ENCODE measurements around the gene SNX9. TPM values are rescaled to one million over a fixed set of nuclear protein-coding genes. Genes with fewer than 3 reads are reported as not detected.
"Not testable (repeated sequence)": the region's sequence is repeated elsewhere in the genome, so short reads cannot be mapped to it uniquely, and the experiment has no call there.

SNX9 gene
- total RNA-seq, 1 donor from 2014 or later: 25.0 TPM

DNA sequence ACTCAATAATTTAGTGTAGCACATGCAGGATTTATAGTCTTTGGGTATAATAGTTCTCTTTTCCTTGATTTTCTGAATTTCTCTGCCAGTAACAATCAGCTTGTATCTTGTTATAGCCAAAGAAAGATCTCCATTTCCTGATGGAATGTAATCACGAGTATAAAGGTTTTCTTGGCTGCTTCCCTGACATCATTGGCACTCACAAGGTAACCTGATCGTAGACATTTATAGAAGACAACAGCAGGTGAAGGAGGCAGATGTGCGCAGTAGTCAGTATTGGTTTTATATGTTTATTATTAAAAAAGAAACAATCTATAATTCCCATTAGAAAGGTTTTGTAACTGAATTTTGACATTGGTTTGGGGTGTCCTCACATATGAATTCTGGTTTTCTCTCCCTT is 114.3 kb downstream of the SNX9 start:
- Histone ChIP-seq H3K27ac (no peak overlapping the region), H3K4me1 (no peaks in the 10 kb centered on the region), H3K36me3 (peaks cover 89% of the 10 kb centered on the region), H3K4me3 (no peak overlapping the region), H3K9me3 (no peaks in the 10 kb centered on the region), H3K27me3 (ENCODE audit: low read depth) (no peaks in the 10 kb centered on the region)
- ATAC-seq (no peak), DNase-seq (no peak)
- no peak for TF ChIP-seq CTCF (IDR thresholded peaks at IDR 0.05)
- intact Hi-C loops (cut with DNase I): no loop called here

GRCh38 chr6:157937916-157938315 is 114.9 kb downstream of the SNX9 start:
- intact Hi-C loops (cut with DNase I): no loop called here
- no peak overlapping the region for H3K4me3 ChIP-seq
- no peak overlapping the region for H3K27ac ChIP-seq
- H3K9me3 ChIP-seq: no peaks in the 10 kb centered on the region
- H3K36me3 ChIP-seq: peaks cover 89% of the 10 kb centered on the region
- DNase-seq (no peak), ATAC-seq (no peak)
- TF ChIP-seq CTCF (IDR thresholded peaks at IDR 0.05): no peak
- H3K27me3 ChIP-seq (ENCODE audit: low read depth): no peaks in the 10 kb centered on the region
- no peaks in the 10 kb centered on the region for H3K4me1 ChIP-seq

- H3K4me3 ChIP-seq; DNase-seq; H3K4me1 ChIP-seq; ATAC-seq; H3K27me3 ChIP-seq (ENCODE audit: low read depth); H3K27ac ChIP-seq; H3K9me3 ChIP-seq; intact Hi-C loops (cut with DNase I): not testable (repeated sequence)
- peaks cover 98% of the 10 kb centered on the region for H3K36me3 ChIP-seq
Measured at GRCh38 chr6:157940375-157941036, 117.5 kb downstream of the SNX9 start.

- ATAC-seq (no peak), DNase-seq (no peak)
- Histone ChIP-seq H3K36me3 (peaks cover 92% of the 10 kb centered on the region), H3K9me3 (no peaks in the 10 kb centered on the region), H3K27ac (no peak overlapping the region), H3K4me1 (no peaks in the 10 kb centered on the region), H3K4me3 (no peak overlapping the region), H3K27me3 (ENCODE audit: low read depth) (no peaks in the 10 kb centered on the region)
- intact Hi-C loops (cut with DNase I): no loop called here
- no peak for TF ChIP-seq CTCF (IDR thresholded peaks at IDR 0.05)
Measured at GRCh38 chr6:157941101-157941863, 118.2 kb downstream of the SNX9 start.

- intact Hi-C loops (cut with DNase I): no loop called here
- DNase-seq: no peak
- Histone ChIP-seq H3K27me3 (ENCODE audit: low read depth) (no peaks in the 10 kb centered on the region), H3K4me1 (no peaks in the 10 kb centered on the region), H3K27ac (no peak overlapping the region), H3K36me3 (peaks cover 82% of the 10 kb centered on the region), H3K4me3 (no peak overlapping the region), H3K9me3 (no peaks in the 10 kb centered on the region)
- TF ChIP-seq CTCF (IDR thresholded peaks at IDR 0.05): no peak
- no peak for ATAC-seq
Measured at GRCh38 chr6:157942351-157942750, 119.3 kb downstream of the SNX9 start.
